Astrocyte of the spinal cord (primary cell): ENCODE data around the gene TBX20.

Source experiments
- DNase-seq: peaks from one replicate; pipeline ENCODE4 v3.0.0; 2011; ENCODE audit warnings: low read depth, low spot score
- H3K4me3 ChIP-seq: 2 replicates; pipeline ENCODE4 v1.5.1; 2011; ENCODE audit warnings: low read depth, mild to moderate bottlenecking, low read length, moderate library complexity
- in situ Hi-C: cut with HindIII; loops from 2 replicates; pipeline ENCODE4 v1.10.0; 2017; ENCODE audit warnings: low sequenced_read_pairs
- TF ChIP-seq, protein P1 (sequence below): IDR thresholded peaks from 2 replicates; pipeline ENCODE4 v1.5.1; 2012; ENCODE audit warnings: low read depth, mild to moderate bottlenecking, low read length, inconsistent platforms

The TBX20 gene

GRCh38 chr7:35261041-35261440 lies 7.1 kb upstream of the TBX20 start:
- TF ChIP-seq, protein P1, sequence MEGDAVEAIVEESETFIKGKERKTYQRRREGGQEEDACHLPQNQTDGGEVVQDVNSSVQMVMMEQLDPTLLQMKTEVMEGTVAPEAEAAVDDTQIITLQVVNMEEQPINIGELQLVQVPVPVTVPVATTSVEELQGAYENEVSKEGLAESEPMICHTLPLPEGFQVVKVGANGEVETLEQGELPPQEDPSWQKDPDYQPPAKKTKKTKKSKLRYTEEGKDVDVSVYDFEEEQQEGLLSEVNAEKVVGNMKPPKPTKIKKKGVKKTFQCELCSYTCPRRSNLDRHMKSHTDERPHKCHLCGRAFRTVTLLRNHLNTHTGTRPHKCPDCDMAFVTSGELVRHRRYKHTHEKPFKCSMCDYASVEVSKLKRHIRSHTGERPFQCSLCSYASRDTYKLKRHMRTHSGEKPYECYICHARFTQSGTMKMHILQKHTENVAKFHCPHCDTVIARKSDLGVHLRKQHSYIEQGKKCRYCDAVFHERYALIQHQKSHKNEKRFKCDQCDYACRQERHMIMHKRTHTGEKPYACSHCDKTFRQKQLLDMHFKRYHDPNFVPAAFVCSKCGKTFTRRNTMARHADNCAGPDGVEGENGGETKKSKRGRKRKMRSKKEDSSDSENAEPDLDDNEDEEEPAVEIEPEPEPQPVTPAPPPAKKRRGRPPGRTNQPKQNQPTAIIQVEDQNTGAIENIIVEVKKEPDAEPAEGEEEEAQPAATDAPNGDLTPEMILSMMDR, result no peak
- in situ Hi-C loops, result no loop called here
- no peak for DNase-seq
- H3K4me3 ChIP-seq, result no peak overlapping the region

DNA sequence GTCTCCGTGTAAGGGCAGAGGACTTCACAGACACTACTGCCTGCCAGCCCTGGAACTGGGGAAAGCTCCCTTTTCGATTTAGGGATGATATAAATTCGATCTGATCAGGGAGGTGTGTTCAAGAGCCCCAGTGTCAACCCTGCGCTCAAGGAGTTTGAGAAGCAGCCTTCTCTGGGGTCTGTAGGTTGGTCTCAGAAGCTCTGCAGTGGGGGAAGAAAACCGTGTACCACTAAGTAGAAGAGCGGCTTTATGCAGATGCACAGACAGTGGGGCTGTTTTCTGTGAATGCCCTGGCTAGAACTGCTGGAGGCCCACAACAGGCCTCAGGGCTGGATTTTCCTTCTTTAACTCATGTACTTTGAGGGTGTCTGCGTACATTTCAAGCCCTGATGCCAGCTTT lies 6.3 kb upstream of the TBX20 start:
- TF ChIP-seq, protein P1, result no peak
- no peak overlapping the region for H3K4me3 ChIP-seq
- in situ Hi-C loops, result no loop called here
- DNase-seq, result no peak

DNA sequence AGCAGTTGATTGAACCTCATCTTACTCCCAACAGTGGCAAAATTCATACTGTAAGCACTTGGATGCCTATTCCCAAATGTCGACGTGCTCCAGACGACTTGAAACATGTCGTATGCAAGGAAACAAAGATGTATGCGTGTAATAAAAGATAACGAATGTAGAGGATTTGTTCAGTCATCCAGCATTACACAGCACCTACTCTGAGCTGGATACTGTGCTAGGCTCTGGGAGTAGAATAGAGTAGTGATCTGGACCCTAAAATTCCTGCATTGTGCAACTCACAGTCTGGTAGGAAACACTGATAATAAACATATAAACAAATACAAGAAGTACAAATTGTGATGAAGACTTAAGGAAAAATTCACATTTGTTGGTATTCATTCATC lies 5.6 kb upstream of the TBX20 start:
- TF ChIP-seq, protein P1, result no peak

GRCh38 chr7:35258868-35259522 lies 5.1 kb upstream of the TBX20 start:
- no peak for DNase-seq
- H3K4me3 ChIP-seq, result no peak overlapping the region
- in situ Hi-C loops, result no loop called here
- TF ChIP-seq, protein P1, result no peak

More for the DNA sequence above, 5.6 kb upstream of the TBX20 start:
- no peak overlapping the region for H3K4me3 ChIP-seq
- peak; percentile 7 for DNase-seq
- in situ Hi-C loops, result no loop called here

DNA sequence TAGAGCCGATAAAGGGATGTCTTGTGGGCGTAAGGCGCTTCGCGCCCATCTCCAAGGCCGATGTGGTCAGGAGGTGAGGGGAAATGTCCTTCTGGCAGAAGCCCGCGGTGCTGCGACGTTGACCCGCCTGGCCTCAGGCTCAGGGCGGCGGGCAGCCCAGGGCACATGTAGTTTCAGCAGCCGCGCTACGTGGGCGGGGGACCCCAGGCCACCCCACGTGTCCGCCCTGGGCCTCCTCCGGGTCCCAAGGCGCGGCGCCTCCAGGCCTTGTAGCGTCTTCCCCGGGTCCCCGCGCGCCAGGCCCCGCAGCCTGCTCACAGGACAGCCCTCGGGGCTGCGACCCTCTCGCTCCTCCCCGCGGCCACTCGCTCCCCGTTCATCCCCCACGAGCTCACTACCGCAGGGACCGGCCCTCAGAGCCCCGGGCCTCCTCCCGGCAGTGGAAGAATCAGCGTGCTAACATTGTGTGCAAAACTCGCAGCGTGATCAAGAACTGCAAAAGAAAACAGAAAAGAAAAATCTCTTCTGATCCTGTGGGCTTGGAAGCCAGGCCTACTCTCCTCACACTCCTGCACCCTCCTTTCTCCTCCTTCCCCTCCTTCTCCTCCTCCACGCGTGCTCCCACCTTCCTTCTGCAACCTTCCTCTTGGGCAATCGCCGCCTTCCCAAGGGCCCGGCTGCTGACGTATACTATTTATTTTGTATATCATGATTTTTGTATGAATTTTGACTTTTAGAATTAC lies 4.4 kb upstream of the TBX20 start:
- in situ Hi-C loops, result no loop called here
- no peak for DNase-seq
- H3K4me3 ChIP-seq, result no peak overlapping the region
- TF ChIP-seq, protein P1, result no peak

DNA sequence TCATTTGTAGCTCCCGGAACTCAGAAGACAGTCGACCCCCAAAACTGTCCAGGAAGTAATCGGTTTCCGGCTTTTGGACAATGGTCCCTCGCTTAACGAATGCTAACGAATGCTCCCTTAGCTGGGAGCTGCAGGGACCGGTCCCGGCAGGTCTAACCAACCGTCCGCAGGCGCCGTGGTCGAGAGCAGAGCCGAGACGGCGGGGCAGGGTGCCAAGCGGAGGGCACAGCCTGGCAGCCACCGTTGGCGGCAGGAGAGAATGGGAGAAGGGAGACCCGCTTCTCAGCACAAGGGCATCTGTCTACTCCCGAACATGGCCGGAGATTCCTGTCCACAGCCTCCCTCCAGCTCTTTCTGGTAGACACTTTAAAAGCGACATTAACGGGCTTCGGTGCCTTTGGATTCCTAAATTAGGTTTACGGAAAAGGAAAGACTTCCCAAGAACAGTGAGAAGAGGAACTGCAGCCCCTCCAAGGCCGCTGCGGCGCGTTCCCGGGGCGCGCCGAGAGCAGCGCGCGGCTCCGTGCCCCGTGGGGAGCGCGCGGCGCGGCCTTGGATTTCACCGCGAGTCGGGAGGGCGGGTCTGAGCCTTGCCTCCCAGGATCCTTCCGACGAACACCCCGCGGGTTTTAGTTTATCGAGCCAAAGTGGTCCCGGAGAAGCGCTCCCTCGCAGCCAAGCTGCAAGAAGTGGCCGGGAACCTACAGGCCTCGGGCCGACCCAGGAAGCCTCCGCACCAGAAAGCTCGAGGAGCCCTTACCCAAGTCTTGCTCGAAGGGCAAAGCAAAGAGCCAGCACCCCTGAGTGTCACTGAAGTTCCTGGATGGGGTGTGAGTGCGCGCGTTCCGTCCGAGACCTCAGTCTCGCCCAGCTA lies 3.6 kb upstream of the TBX20 start:
- in situ Hi-C loops, result no loop called here
- H3K4me3 ChIP-seq, result no peak overlapping the region
- DNase-seq, result peak; percentile 9
- TF ChIP-seq, protein P1, result no peak
